Measurements from ENCODE around the gene SPOPL. TPM values are rescaled to one million over a fixed set of nuclear protein-coding genes. Genes with fewer than 3 reads are reported as not detected.

SPOPL gene
- total and polyA plus RNA-seq, 4 donors: 3.4 to 15.8 (median 9.4) TPM

DNA sequence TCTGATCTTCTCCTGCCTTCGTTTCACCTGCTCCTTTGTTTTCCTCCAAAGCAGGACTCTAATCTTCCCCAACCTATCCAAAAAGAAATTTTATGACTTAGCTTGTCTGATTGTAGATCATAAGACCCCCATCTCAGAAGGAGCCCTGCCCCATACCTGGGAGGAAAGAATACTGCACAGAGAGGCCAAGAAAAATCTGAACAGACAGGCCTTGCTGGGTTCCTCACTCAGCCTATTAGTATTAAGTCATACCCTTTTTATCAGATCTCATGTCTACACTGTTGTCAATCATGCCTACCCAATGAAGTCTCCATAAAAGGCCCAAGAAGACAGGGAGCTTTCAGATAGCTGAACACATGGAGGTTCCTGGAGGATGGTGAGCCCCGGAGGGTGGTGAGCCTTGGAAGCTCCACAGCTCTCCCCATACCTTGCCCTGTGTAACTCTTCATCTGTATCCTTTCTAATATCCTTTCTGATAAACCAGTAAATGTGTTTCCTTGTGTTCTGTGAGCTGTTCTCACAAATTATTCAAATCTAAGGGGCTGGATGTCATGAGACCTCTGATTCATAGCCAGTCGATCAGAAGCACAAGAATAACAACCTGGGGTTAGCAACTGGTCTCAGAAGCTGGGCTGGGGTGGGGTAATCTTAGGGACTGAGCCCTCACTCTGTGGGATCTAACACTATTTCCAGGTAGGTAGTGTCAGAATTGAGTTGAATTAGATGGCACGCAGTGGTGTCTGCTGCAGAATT is 108.8 kb downstream of the SPOPL start:
- Histone ChIP-seq H3K27me3 (ENCODE audit: control insufficient read depth in 4 of 4, insufficient read depth in 4 of 4, low read length in 3 of 4) (no peaks in the 10 kb centered on the region), H3K36me3 (ENCODE audit: control insufficient read depth in 4 of 4, insufficient read depth in 3 of 4, low read depth in 1 of 4, low read length in 3 of 4) (no peaks in the 10 kb centered on the region), H3K9me3 (ENCODE audit: control insufficient read depth in 4 of 4, low read length in 3 of 4) (no peaks in the 10 kb centered on the region), H3K4me3 (ENCODE audit: low read depth in 1 of 3, low read length in 3 of 3) (no peak overlapping the region), H3K9ac (ENCODE audit: low read depth in 1 of 2, low read length in 2 of 2) (no peak overlapping the region), H3K27ac (ENCODE audit: low read depth in 1 of 2, low read length in 2 of 2) (no peak overlapping the region), H3K4me1 (ENCODE audit: control insufficient read depth in 4 of 4, insufficient read depth in 4 of 4, low read length in 3 of 4) (no peaks in the 10 kb centered on the region)
- WGBS: 92% methylated on average over 4 of the region's 4 CpGs
- DNase-seq (ENCODE audit: low spot score): no peak
- TF ChIP-seq NR2F2 (IDR thresholded peaks at IDR 0.05) (no peak), YY1 (IDR thresholded peaks at IDR 0.05) (no peak), GABPA (IDR thresholded peaks at IDR 0.05 in 1 of 2, conservative IDR thresholded peaks at IDR 0.05 in 1 of 2) (no peak), FOXA2 (IDR thresholded peaks at IDR 0.05) (no peak), RXRA (IDR thresholded peaks at IDR 0.05) (no peak), SP1 (IDR thresholded peaks at IDR 0.05) (no peak), FOXA1 (IDR thresholded peaks at IDR 0.05) (no peak), RAD21 (IDR thresholded peaks at IDR 0.05) (no peak), HNF4A (conservative IDR thresholded peaks at IDR 0.05) (no peak), ATF3 (IDR thresholded peaks at IDR 0.05) (no peak)
- TF ChIP-seq, protein P1, sequence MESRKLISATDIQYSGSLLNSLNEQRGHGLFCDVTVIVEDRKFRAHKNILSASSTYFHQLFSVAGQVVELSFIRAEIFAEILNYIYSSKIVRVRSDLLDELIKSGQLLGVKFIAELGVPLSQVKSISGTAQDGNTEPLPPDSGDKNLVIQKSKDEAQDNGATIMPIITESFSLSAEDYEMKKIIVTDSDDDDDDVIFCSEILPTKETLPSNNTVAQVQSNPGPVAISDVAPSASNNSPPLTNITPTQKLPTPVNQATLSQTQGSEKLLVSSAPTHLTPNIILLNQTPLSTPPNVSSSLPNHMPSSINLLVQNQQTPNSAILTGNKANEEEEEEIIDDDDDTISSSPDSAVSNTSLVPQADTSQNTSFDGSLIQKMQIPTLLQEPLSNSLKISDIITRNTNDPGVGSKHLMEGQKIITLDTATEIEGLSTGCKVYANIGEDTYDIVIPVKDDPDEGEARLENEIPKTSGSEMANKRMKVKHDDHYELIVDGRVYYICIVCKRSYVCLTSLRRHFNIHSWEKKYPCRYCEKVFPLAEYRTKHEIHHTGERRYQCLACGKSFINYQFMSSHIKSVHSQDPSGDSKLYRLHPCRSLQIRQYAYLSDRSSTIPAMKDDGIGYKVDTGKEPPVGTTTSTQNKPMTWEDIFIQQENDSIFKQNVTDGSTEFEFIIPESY (IDR thresholded peaks at IDR 0.05): no peak
- TF ChIP-seq, protein P2, sequence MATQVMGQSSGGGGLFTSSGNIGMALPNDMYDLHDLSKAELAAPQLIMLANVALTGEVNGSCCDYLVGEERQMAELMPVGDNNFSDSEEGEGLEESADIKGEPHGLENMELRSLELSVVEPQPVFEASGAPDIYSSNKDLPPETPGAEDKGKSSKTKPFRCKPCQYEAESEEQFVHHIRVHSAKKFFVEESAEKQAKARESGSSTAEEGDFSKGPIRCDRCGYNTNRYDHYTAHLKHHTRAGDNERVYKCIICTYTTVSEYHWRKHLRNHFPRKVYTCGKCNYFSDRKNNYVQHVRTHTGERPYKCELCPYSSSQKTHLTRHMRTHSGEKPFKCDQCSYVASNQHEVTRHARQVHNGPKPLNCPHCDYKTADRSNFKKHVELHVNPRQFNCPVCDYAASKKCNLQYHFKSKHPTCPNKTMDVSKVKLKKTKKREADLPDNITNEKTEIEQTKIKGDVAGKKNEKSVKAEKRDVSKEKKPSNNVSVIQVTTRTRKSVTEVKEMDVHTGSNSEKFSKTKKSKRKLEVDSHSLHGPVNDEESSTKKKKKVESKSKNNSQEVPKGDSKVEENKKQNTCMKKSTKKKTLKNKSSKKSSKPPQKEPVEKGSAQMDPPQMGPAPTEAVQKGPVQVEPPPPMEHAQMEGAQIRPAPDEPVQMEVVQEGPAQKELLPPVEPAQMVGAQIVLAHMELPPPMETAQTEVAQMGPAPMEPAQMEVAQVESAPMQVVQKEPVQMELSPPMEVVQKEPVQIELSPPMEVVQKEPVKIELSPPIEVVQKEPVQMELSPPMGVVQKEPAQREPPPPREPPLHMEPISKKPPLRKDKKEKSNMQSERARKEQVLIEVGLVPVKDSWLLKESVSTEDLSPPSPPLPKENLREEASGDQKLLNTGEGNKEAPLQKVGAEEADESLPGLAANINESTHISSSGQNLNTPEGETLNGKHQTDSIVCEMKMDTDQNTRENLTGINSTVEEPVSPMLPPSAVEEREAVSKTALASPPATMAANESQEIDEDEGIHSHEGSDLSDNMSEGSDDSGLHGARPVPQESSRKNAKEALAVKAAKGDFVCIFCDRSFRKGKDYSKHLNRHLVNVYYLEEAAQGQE (IDR thresholded peaks at IDR 0.05): no peak

DNA sequence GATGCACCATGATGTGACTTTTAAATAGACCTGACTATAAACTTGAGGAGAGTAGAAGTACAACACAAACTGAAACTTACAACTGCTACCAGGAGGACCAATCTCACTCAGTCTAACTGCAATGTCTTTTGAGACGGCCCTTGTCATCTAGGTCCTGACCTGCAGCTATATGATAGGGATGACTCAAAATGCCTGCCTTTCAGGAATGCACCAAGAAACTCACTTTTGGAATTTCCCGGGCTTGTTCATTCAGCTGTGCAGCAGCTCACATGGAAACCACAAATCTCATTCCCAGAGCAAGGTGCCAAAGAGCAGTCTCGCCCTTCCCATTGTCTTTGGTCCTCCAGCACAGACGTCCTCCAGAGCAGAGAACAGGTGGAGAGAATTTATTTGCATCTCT is 113.7 kb downstream of the SPOPL start:
- Histone ChIP-seq H3K9ac (ENCODE audit: low read depth in 1 of 2, low read length in 2 of 2) (no peak overlapping the region), H3K27me3 (ENCODE audit: control insufficient read depth in 4 of 4, insufficient read depth in 4 of 4, low read length in 3 of 4) (no peaks in the 10 kb centered on the region)
- WGBS: 79% methylated on average over 4 of the region's 4 CpGs

More for the DNA sequence above, 113.7 kb downstream of the SPOPL start:
- Histone ChIP-seq H3K4me1 (ENCODE audit: control insufficient read depth in 4 of 4, insufficient read depth in 4 of 4, low read length in 3 of 4) (no peaks in the 10 kb centered on the region), H3K9me3 (ENCODE audit: control insufficient read depth in 4 of 4, low read length in 3 of 4) (no peaks in the 10 kb centered on the region), H3K4me3 (ENCODE audit: low read depth in 1 of 3, low read length in 3 of 3) (no peak overlapping the region), H3K27ac (ENCODE audit: low read depth in 1 of 2, low read length in 2 of 2) (no peak overlapping the region), H3K36me3 (ENCODE audit: control insufficient read depth in 4 of 4, insufficient read depth in 3 of 4, low read depth in 1 of 4, low read length in 3 of 4) (no peaks in the 10 kb centered on the region)
- DNase-seq (ENCODE audit: low spot score): no peak
- TF ChIP-seq YY1 (IDR thresholded peaks at IDR 0.05): no peak
- no peak for TF ChIP-seq EGR1 (IDR thresholded peaks at IDR 0.05; ENCODE audit: low read depth in 2 of 2)
- no peak for TF ChIP-seq NR2F2 (IDR thresholded peaks at IDR 0.05)
- TF ChIP-seq ATF3 (IDR thresholded peaks at IDR 0.05): no peak
- no peak for TF ChIP-seq FOXA2 (IDR thresholded peaks at IDR 0.05)
- no peak for TF ChIP-seq RXRA (IDR thresholded peaks at IDR 0.05)
- TF ChIP-seq TAF1 (conservative IDR thresholded peaks at IDR 0.05): no peak
- no peak for TF ChIP-seq HNF4G (IDR thresholded peaks at IDR 0.05)

Measured in liver (tissue), 9 donors.